HFF-Myc (cell line): ENCODE measurements around the gene SETD4.
A peak's percentile ranks its signal among the peaks of the same experiment; 100 is the strongest.

Experiments used
- DNase-seq: peaks from one replicate; pipeline ENCODE4 v3.0.0-alpha.2; 2011; ENCODE audit warnings: low read depth; ENCODE audit errors: extremely low read depth
- H3K4me3 ChIP-seq: replicated peaks from 2 replicates; pipeline ENCODE4 v1.5.1; 2011; ENCODE audit warnings: low read depth, mild to moderate bottlenecking, control low read depth, low read length
- TF ChIP-seq, protein P1 (sequence below): IDR thresholded peaks from 2 replicates; pipeline ENCODE4 v1.5.1; 2012; ENCODE audit warnings: mild to moderate bottlenecking, low read depth, low read length, control low read depth; ENCODE audit errors: missing control alignments

The SETD4 gene

GRCh38 chr21:36070999-36071398 lies 10.7 kb upstream of the SETD4 start:
- TF ChIP-seq, protein P1, sequence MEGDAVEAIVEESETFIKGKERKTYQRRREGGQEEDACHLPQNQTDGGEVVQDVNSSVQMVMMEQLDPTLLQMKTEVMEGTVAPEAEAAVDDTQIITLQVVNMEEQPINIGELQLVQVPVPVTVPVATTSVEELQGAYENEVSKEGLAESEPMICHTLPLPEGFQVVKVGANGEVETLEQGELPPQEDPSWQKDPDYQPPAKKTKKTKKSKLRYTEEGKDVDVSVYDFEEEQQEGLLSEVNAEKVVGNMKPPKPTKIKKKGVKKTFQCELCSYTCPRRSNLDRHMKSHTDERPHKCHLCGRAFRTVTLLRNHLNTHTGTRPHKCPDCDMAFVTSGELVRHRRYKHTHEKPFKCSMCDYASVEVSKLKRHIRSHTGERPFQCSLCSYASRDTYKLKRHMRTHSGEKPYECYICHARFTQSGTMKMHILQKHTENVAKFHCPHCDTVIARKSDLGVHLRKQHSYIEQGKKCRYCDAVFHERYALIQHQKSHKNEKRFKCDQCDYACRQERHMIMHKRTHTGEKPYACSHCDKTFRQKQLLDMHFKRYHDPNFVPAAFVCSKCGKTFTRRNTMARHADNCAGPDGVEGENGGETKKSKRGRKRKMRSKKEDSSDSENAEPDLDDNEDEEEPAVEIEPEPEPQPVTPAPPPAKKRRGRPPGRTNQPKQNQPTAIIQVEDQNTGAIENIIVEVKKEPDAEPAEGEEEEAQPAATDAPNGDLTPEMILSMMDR: no peak
- DNase-seq: no peak
- H3K4me3 ChIP-seq: peak overlapping the region; percentile 79

GRCh38 chr21:36069713-36070583 lies 9.6 kb upstream of the SETD4 start, which contains the start of gene CBR1:
CBR1 (plus strand) TSS chr21:36070024; CDS start chr21:36070116, 92 bp downstream.
- TF ChIP-seq, protein P1: no peak

DNA sequence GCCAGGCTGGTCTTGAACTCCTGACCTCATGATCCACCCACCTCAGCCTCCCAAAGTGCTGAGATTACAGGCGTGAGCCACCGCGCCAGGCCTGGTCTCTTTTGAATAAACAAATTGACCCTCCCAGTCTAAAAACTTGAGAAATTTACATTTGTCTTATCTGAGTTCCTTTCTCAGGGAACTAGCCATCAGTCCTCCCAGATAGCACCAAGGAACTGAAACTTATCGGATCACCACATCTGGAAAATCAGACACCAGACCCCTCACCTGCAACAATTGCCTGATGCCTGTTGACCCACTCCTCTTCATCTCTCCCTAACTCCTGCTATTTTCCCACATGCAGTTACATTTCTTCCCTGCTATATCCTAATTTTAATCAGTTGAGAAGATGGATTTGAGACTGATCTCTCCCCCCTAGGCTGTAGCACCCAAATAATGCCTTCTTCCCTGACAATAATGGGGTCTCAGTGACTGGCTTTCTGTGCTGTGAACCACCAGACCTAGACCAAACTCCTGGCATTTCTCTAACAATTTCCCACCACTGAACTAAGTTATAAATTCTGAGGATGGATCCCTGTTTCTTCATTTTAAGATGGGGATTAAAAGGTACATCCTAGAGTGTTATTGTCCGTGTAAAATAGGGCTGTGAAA lies 8.5 kb upstream of the SETD4 start:
- DNase-seq: no peak
- TF ChIP-seq, protein P1: no peak
- no peak overlapping the region for H3K4me3 ChIP-seq

More at GRCh38 chr21:36069713-36070583, 9.6 kb upstream of the SETD4 start, which contains the start of gene CBR1:
- DNase-seq: peak; percentile 81
- peak within 1 kb of the TSS; percentile 79 for H3K4me3 ChIP-seq

DNA sequence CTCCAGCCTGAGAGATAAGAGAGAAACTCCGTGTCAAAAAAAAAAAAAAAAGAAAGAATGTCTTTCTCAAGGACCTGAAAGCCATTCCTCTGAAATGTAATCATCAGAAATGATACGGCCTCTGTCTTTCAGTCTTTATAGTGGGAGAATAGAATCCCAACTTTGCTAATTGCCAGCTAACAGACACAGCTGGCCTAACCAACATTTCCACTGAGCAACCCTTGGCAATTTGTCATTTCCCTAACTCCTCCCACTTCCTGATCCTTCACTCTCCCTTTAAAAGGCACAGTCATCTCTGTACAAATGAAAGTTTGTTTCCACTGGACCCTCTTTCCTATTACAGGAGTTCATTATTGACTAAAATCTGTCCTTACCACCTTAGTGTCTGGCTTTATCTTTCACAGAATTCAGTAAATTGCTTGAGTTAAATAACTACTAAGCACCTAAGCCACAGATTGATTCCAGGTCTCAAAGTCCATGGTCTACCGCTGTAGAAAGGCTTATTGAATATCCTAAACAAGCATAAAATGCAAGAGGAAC lies 5.2 kb upstream of the SETD4 start:
- TF ChIP-seq, protein P1: no peak
- H3K4me3 ChIP-seq: no peak overlapping the region
- peak; percentile 65 for DNase-seq

DNA sequence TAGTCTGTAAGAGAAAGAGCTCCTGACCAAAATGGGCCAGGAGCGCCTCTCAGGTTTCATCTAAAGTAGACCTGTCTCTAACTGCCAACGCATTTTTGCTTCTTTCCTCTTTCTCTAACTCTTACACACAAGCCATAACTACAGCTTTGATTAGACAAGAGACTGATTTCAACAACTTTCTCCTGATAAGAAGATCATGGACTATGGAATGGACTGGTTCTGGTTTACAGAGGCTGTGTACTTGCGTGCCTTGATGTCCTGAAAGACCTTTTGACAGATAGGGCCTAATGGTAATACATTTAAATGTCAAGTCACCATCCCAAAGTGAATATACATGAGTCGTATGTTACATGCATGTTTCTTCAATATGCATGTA lies 3.7 kb upstream of the SETD4 start:
- no peak for DNase-seq
- TF ChIP-seq, protein P1: no peak
- no peak overlapping the region for H3K4me3 ChIP-seq

- TF ChIP-seq, protein P1: no peak
- no peak for DNase-seq
- no peak overlapping the region for H3K4me3 ChIP-seq
Observed at GRCh38 chr21:36063375-36064084, 3.2 kb upstream of the SETD4 start.
